GM23248 (cell line): ENCODE data around the gene ATP8A2. TPM values are rescaled to one million over a fixed set of nuclear protein-coding genes. Genes with fewer than 3 reads are reported as not detected.

Experiments
- DNase-seq: peaks from one replicate; pipeline ENCODE4 v3.0.0-alpha.2; 2015
- H2AFZ ChIP-seq: fragments of 200-600 bp; sonication (generic); 2 replicates; pipeline ENCODE4 v1.6.1; 2016; ENCODE audit warnings: antibody characterized with exemption
- H3F3A ChIP-seq: fragments of 200-600 bp; sonication (generic); 2 replicates; pipeline ENCODE4 v1.6.1; 2016; ENCODE audit warnings: mild to moderate bottlenecking, antibody characterized with exemption, mixed run types; ENCODE audit not compliant: insufficient read depth
- H3K27ac ChIP-seq: fragments of 200-600 bp; sonication (generic); 2 replicates; pipeline ENCODE4 v1.5.1; 2016; ENCODE audit warnings: mild to moderate bottlenecking
- H3K27me3 ChIP-seq: fragments of 200-600 bp; sonication (generic); replicated peaks from 2 replicates; pipeline ENCODE4 v1.6.1; 2016; ENCODE audit warnings: mild to moderate bottlenecking; ENCODE audit not compliant: insufficient read depth
- H3K36me3 ChIP-seq: fragments of 200-600 bp; sonication (generic); 2 replicates; pipeline ENCODE4 v1.6.1; 2016; ENCODE audit warnings: low read depth, mild to moderate bottlenecking
- H3K4me1 ChIP-seq: fragments of 200-600 bp; sonication (generic); 2 replicates; pipeline ENCODE4 v1.6.1; 2016; ENCODE audit warnings: mild to moderate bottlenecking; ENCODE audit not compliant: insufficient read depth
- H3K4me2 ChIP-seq: fragments of 200-600 bp; sonication (generic); one replicate; pipeline ENCODE4 v1.6.1; 2016; ENCODE audit warnings: mild to moderate bottlenecking; ENCODE audit not compliant: unreplicated experiment
- H3K4me3 ChIP-seq: fragments of 200-600 bp; sonication (generic); 2 replicates; pipeline ENCODE4 v1.5.1; 2016; ENCODE audit warnings: mild to moderate bottlenecking
- H3K79me2 ChIP-seq: fragments of 200-600 bp; sonication (generic); 2 replicates; pipeline ENCODE4 v1.6.1; 2016; ENCODE audit warnings: mild to moderate bottlenecking; ENCODE audit not compliant: insufficient read depth
- H3K9ac ChIP-seq: fragments of 200-600 bp; sonication (generic); 2 replicates; pipeline ENCODE4 v1.6.1; 2016; ENCODE audit warnings: mild to moderate bottlenecking
- H3K9me2 ChIP-seq: fragments of 200-600 bp; sonication (generic); 2 replicates; pipeline ENCODE4 v1.6.1; 2016; ENCODE audit warnings: mixed run types, mild to moderate bottlenecking, moderate library complexity; ENCODE audit not compliant: insufficient read depth
- H3K9me3 ChIP-seq: fragments of 200-600 bp; sonication (generic); one replicate; pipeline ENCODE4 v1.6.1; 2017; ENCODE audit warnings: low read depth
- H4K20me1 ChIP-seq: fragments of 200-600 bp; sonication (generic); 2 replicates; pipeline ENCODE4 v1.6.0; 2016; ENCODE audit not compliant: insufficient read depth
- EZH2 ChIP-seq: fragments of 200-600 bp; sonication (generic); IDR thresholded peaks from 2 replicates; pipeline ENCODE4 v1.6.1; 2018; ENCODE audit warnings: antibody characterized with exemption, mild to moderate bottlenecking; ENCODE audit not compliant: insufficient read depth, poor library complexity, severe bottlenecking
- EZH2phosphoT487 ChIP-seq: fragments of 200-600 bp; sonication (generic); IDR thresholded peaks from 2 replicates; pipeline ENCODE4 v1.6.1; 2018; ENCODE audit warnings: antibody characterized with exemption, moderate library complexity, mild to moderate bottlenecking, low read depth; ENCODE audit not compliant: insufficient read depth
- WGBS, 2 experiments: methylation state at CpG; one replicate each; pipeline ENCODE4 v1.1.6; 2015 to 2017; ENCODE audit warnings: low lambda C conversion rate in 2 of 2, low coverage in 1 of 2; ENCODE audit errors: missing lambda C conversion rate in 2 of 2; 5-methylcytosine and 5-hydroxymethylcytosine counted together
- in situ Hi-C: fragments of 300-500 bp; cut with MboI; formaldehyde crosslinking; loops from 2 replicates; pipeline ENCODE4 v1.15.0; 2020
- polyA plus RNA-seq: library from polyadenylated mRNA; unstranded; fragments of >200 nt; fragmentation: Nextera tagmentation; extraction: Ambion mirVana; gene quantifications from 2 replicates; pipeline ENCODE4 v1.2.1, GENCODE V29; 2016
- total RNA-seq: library from RNA; depleted of rRNA; stranded (reverse); fragments of >200 nt; shearing (Covaris generic); gene quantifications from 2 replicates; pipeline ENCODE4 v1.2.3, GENCODE V29; 2014

The ATP8A2 gene
- total and polyA plus RNA-seq, 2 experiments from 2014 or later, result under 0.01 to 0.05 TPM

DNA sequence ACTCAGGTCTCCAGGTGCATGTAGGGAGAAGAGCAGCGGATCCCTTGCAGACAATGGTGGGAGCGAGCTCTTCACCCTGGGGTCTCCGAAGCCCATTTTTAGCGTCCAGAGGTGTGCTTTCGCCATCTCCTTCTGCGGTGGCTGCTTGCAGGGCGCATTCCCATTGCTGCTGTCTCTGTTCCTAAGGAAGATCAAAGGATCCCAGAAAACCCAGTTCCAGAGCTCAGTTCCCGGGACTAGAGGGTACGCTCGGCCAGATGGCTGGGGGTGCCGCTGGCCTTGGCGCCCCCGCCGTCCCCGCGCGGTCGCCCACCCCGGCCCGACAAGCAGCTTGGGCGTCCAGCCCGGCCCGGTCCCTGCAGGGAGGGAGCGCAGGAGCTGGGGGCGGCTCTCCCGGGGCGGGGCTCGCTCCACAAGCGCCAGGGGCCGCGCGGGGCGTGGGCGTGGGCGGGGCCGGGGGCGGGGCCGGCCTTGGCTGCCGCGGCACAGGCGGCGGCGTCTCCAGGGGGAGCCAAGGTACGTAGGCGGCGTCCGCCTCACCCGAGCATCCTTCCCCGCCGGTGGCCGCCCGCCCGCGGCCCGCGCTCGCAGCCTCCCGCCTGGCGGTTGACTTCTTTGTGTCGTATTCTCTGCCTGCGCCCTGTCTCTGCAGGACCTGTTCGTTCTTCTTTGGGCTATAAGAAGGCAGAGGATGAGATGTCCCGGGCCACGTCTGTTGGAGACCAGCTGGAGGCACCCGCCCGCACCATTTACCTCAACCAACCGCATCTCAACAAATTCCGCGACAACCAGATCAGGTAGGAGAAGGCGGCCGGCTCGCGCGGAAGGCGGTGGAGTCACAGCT is 96.8 kb downstream of the ATP8A2 start:
- Histone ChIP-seq H3F3A (no peaks in the 10 kb centered on the region), H3K9me2 (no peaks in the 10 kb centered on the region), H3K36me3 (no peaks in the 10 kb centered on the region), H3K79me2 (no peaks in the 10 kb centered on the region), H3K27me3 (peaks cover 16% of the 10 kb centered on the region; the same call in 1 of the 2 replicates), H3K9ac (no peak overlapping the region), H3K9me3 (no peaks in the 10 kb centered on the region), H3K4me3 (no peak overlapping the region), H2AFZ (no peak overlapping the region), H3K27ac (no peak overlapping the region), H4K20me1 (no peaks in the 10 kb centered on the region), H3K4me1 (no peaks in the 10 kb centered on the region), H3K4me2 (no peak overlapping the region)
- DNase-seq, result no peak
- WGBS, 2 experiments, result 6 to 8% methylated on average over 36 to 50 of the region's 75 CpGs
- TF ChIP-seq EZH2phosphoT487 (no peak), EZH2 (no peak)
- in situ Hi-C loops, result no loop called here

DNA sequence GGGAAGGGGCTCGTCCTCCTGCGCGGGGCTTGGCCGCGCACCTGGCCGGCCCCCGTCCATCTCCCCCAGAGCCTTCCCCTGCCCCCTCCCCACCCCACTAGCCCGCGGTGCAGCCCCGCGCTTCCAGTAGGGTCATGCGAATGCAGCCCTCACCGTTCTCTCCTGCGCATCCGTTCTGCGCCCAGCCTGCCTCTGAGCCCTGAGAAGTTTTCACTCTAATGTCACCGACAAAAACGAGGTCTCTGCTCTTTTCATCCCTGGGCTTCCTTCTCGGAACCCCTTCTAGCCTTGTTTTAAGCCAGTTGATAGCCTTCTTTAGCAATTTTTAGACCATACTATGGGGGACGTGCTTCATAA is 97.4 kb downstream of the ATP8A2 start:
- no peak overlapping the region for H2AFZ ChIP-seq
- H3K9ac ChIP-seq, result no peak overlapping the region
- H3K9me3 ChIP-seq, result no peaks in the 10 kb centered on the region
- no peaks in the 10 kb centered on the region for H3K79me2 ChIP-seq
- no peaks in the 10 kb centered on the region for H3K36me3 ChIP-seq
- H3K4me2 ChIP-seq, result no peak overlapping the region
- WGBS, 2 experiments, result 14 to 17% methylated on average over 15 to 20 of the region's 20 CpGs
- H3F3A ChIP-seq, result no peaks in the 10 kb centered on the region
- no peak for DNase-seq
- H3K4me3 ChIP-seq, result no peak overlapping the region
- TF ChIP-seq EZH2 (no peak), EZH2phosphoT487 (no peak)
- H3K4me1 ChIP-seq, result no peaks in the 10 kb centered on the region
- H4K20me1 ChIP-seq, result no peaks in the 10 kb centered on the region
- H3K27me3 ChIP-seq, result peaks cover 16% of the 10 kb centered on the region; the same call in 1 of the 2 replicates
- no peaks in the 10 kb centered on the region for H3K9me2 ChIP-seq
- no peak overlapping the region for H3K27ac ChIP-seq
- in situ Hi-C loops, result no loop called here

DNA sequence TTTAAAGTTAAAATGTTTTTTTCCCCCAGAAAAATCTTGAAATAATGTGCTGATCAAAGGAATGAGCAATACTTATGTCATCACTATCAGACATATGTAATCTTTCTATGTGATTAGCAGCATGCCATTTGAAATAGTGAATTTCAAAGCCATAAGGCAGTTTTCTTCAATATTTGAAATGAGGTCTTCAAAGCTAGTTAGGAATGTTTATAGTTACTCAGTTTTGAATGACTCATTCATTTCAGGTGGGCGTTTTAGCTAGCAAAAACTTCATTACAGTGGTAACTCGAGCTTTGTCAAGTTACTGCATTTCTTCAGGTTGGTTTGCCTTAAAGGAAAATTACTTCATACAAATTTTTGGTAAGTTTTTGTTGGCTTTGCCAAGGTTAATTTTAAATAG is 102.1 kb downstream of the ATP8A2 start:
- peaks cover 11% of the 10 kb centered on the region; the same call in 1 of the 2 replicates for H3K27me3 ChIP-seq
- in situ Hi-C loops, result no loop called here
- H3F3A ChIP-seq, result no peaks in the 10 kb centered on the region
- DNase-seq, result peak; percentile 14
- 0 to 3% methylated on average over 2 of the region's 2 CpGs for WGBS, 2 experiments
- H3K9me2 ChIP-seq, result no peaks in the 10 kb centered on the region
- H4K20me1 ChIP-seq, result no peaks in the 10 kb centered on the region
- H3K4me1 ChIP-seq, result no peaks in the 10 kb centered on the region
- no peaks in the 10 kb centered on the region for H3K79me2 ChIP-seq
- no peak overlapping the region for H3K27ac ChIP-seq
- H3K9ac ChIP-seq, result no peak overlapping the region
- TF ChIP-seq EZH2, result no peak
- TF ChIP-seq EZH2phosphoT487, result no peak
- no peaks in the 10 kb centered on the region for H3K36me3 ChIP-seq
- H3K4me2 ChIP-seq, result no peak overlapping the region
- H2AFZ ChIP-seq, result no peak overlapping the region
- no peaks in the 10 kb centered on the region for H3K9me3 ChIP-seq
- H3K4me3 ChIP-seq, result no peak overlapping the region

DNA sequence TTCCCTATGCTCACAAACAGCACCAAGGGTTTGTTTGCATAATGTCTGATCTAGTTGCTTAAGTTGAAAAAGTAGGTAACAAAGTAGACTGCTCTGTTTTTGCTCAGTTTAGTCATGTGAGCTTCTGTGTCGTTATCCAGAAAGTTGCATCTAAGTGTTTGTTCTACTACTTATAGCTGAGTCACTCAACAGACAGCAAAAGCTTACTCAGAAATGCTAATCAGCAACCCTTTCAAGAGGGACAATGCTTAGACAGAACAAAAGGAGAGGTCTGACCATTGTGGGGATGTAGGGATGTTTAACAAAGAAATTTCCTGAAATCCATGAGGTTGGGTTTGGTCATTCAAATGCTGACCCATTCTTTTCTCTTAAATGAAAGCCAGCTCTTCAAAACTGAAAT is 106.4 kb downstream of the ATP8A2 start:
- no peaks in the 10 kb centered on the region for H3K9me3 ChIP-seq
- no peak overlapping the region for H3K4me2 ChIP-seq
- no peak overlapping the region for H2AFZ ChIP-seq
- 0 to 4% methylated on average over 1 of the region's 1 CpG for WGBS, 2 experiments
- in situ Hi-C loops, result no loop called here
- H3K4me1 ChIP-seq, result no peaks in the 10 kb centered on the region
- H3K27me3 ChIP-seq, result no peaks in the 10 kb centered on the region
- TF ChIP-seq EZH2 (no peak), EZH2phosphoT487 (no peak)
- H3K4me3 ChIP-seq, result no peak overlapping the region
- H3K9me2 ChIP-seq, result no peaks in the 10 kb centered on the region
- no peaks in the 10 kb centered on the region for H3K79me2 ChIP-seq
- no peaks in the 10 kb centered on the region for H3F3A ChIP-seq
- no peak overlapping the region for H3K27ac ChIP-seq
- H4K20me1 ChIP-seq, result no peaks in the 10 kb centered on the region
- no peaks in the 10 kb centered on the region for H3K36me3 ChIP-seq
- no peak overlapping the region for H3K9ac ChIP-seq
- no peak for DNase-seq
